OCI-LY1 (cell line): ENCODE data around the gene ABCF3.

ENCODE experiments used
- H2AFZ ChIP-seq: fragments of 200-600 bp; sonication (generic), shearing (Covaris generic); 2 replicates; pipeline ENCODE4 v1.6.0; 2014; ENCODE audit warnings: antibody characterized with exemption, mild to moderate bottlenecking, low read length
- H3F3A ChIP-seq: fragments of 200-600 bp; sonication (generic), shearing (Covaris generic); 2 replicates; pipeline ENCODE4 v1.6.0; 2014; ENCODE audit warnings: mild to moderate bottlenecking, antibody characterized with exemption, low read length, moderate library complexity; ENCODE audit not compliant: insufficient read depth
- H3K27ac ChIP-seq: fragments of 200-600 bp; sonication (generic); 2 replicates; pipeline ENCODE4 v1.5.1; 2014; ENCODE audit warnings: low read length, mixed run types, mild to moderate bottlenecking, low read depth; ENCODE audit not compliant: poor library complexity, severe bottlenecking
- H3K27me3 ChIP-seq: fragments of 200-600 bp; sonication (generic); 2 replicates; pipeline ENCODE4 v1.6.0; 2014; ENCODE audit warnings: antibody characterized with exemption, mild to moderate bottlenecking, low read length, moderate library complexity; ENCODE audit not compliant: insufficient read depth
- H3K36me3 ChIP-seq: fragments of 200-600 bp; sonication (generic); 2 replicates; pipeline ENCODE4 v1.6.1; 2014; ENCODE audit warnings: mild to moderate bottlenecking, antibody characterized with exemption, low read length, moderate library complexity, mixed read lengths; ENCODE audit not compliant: insufficient read depth
- H3K4me1 ChIP-seq: fragments of 200-600 bp; sonication (generic); 2 replicates; pipeline ENCODE4 v1.5.1; 2014; ENCODE audit warnings: mild to moderate bottlenecking, low read length, moderate library complexity; ENCODE audit not compliant: insufficient read depth, severe bottlenecking
- H3K4me2 ChIP-seq: fragments of 200-600 bp; sonication (generic), shearing (Covaris generic); 2 replicates; pipeline ENCODE4 v1.6.1; 2014; ENCODE audit warnings: low read length
- H3K4me3 ChIP-seq: fragments of 200-600 bp; sonication (generic); 2 replicates; pipeline ENCODE4 v1.5.1; 2014; ENCODE audit warnings: low read length, low read depth, mild to moderate bottlenecking, mixed read lengths; ENCODE audit not compliant: poor library complexity, severe bottlenecking
- H3K79me2 ChIP-seq: fragments of 200-600 bp; shearing (Covaris generic); 2 replicates; pipeline ENCODE4 v1.6.1; 2016; ENCODE audit warnings: mixed run types, low read length, mixed read lengths; ENCODE audit not compliant: insufficient read depth
- H3K9ac ChIP-seq: fragments of 200-600 bp; sonication (generic), shearing (Covaris generic); 2 replicates; pipeline ENCODE4 v1.6.1; 2014; ENCODE audit warnings: mild to moderate bottlenecking, low read length, mixed read lengths
- H3K9me2 ChIP-seq: fragments of 200-600 bp; sonication (generic), shearing (Covaris generic); 2 replicates; pipeline ENCODE4 v1.6.1; 2014; ENCODE audit warnings: low read depth, mild to moderate bottlenecking, low read length, mixed read lengths
- H3K9me3 ChIP-seq: fragments of 200-600 bp; shearing (Covaris generic); 2 replicates; pipeline ENCODE4 v1.6.1; 2014; ENCODE audit warnings: low read length, mixed read lengths
- H4K20me1 ChIP-seq: fragments of 200-600 bp; sonication (generic), shearing (Covaris generic); 2 replicates; pipeline ENCODE4 v1.6.0; 2016; ENCODE audit warnings: mild to moderate bottlenecking, low read length; ENCODE audit not compliant: insufficient read depth
- EZH2 ChIP-seq: fragments of 200-600 bp; sonication (generic), shearing (Covaris generic); IDR thresholded peaks from 2 replicates; pipeline ENCODE4 v1.8.0; 2017; ENCODE audit warnings: borderline replicate concordance, mixed run types, mild to moderate bottlenecking, antibody characterized with exemption, low read length, moderate library complexity, mixed read lengths
- TF ChIP-seq, protein P1 (sequence below): fragments of 200-600 bp; sonication (generic), shearing (Covaris generic); IDR thresholded peaks from 2 replicates; pipeline ENCODE4 v1.5.1; 2017; ENCODE audit warnings: mild to moderate bottlenecking, antibody characterized with exemption, low read length, moderate library complexity, mixed read lengths

The ABCF3 gene

GRCh38 chr3:184167786-184168185 lies 18.2 kb upstream of the ABCF3 start:
- H3K27me3 ChIP-seq, result no peaks in the 10 kb centered on the region
- no peaks in the 10 kb centered on the region for H3F3A ChIP-seq
- peaks cover 78% of the 10 kb centered on the region for H3K36me3 ChIP-seq
- no peak overlapping the region for H3K27ac ChIP-seq
- TF ChIP-seq, protein P1, sequence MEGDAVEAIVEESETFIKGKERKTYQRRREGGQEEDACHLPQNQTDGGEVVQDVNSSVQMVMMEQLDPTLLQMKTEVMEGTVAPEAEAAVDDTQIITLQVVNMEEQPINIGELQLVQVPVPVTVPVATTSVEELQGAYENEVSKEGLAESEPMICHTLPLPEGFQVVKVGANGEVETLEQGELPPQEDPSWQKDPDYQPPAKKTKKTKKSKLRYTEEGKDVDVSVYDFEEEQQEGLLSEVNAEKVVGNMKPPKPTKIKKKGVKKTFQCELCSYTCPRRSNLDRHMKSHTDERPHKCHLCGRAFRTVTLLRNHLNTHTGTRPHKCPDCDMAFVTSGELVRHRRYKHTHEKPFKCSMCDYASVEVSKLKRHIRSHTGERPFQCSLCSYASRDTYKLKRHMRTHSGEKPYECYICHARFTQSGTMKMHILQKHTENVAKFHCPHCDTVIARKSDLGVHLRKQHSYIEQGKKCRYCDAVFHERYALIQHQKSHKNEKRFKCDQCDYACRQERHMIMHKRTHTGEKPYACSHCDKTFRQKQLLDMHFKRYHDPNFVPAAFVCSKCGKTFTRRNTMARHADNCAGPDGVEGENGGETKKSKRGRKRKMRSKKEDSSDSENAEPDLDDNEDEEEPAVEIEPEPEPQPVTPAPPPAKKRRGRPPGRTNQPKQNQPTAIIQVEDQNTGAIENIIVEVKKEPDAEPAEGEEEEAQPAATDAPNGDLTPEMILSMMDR, result no peak
- TF ChIP-seq EZH2, result no peak
- no peak overlapping the region for H3K4me2 ChIP-seq
- no peak overlapping the region for H3K4me3 ChIP-seq
- H3K9me3 ChIP-seq, result no peaks in the 10 kb centered on the region
- H3K9ac ChIP-seq, result no peak overlapping the region
- H3K4me1 ChIP-seq, result no peaks in the 10 kb centered on the region
- H3K9me2 ChIP-seq, result no peaks in the 10 kb centered on the region
- no peaks in the 10 kb centered on the region for H4K20me1 ChIP-seq
- no peak overlapping the region for H2AFZ ChIP-seq
- no peaks in the 10 kb centered on the region for H3K79me2 ChIP-seq

DNA sequence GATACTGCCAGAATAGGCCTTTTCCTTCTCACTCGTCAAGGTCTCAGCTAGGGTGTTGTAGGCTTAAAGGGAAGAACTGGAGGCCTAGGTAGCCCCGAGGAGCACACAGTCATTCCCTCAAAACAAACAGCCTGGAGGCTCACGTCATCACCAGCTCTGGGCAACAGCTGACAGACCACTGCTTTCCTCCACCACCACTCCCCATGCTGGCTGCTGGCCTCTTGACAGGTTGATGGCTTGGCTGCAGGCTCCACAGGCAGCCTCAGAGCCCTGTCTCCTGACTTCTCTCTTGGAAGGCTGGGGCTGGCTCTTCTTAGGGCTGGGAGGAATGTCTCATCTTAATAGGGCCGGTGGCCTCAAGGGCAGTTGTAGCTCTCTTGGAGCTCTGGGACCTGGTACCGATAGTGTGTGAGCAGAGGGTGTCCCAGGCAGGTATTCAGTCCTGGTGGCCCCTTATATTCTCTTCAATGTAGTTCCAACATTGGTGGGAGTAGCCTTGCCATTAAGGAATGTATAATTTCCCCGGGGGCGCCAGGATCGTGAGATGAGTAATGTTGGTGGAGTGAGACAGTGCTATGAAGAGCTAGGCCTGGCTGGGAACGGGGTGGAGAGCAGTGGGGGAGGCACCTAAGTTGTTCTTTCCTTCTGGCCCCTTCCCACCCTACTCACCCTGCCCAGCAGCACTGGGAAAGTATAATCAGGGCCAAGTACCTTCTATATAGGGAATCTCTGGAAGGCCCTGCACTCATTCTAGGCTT lies 17.5 kb upstream of the ABCF3 start:
- Histone ChIP-seq H3F3A (no peaks in the 10 kb centered on the region), H3K9ac (no peak overlapping the region), H3K79me2 (no peaks in the 10 kb centered on the region), H3K4me2 (no peak overlapping the region), H3K9me3 (no peaks in the 10 kb centered on the region), H3K9me2 (no peaks in the 10 kb centered on the region), H3K36me3 (peaks cover 78% of the 10 kb centered on the region), H3K4me3 (no peak overlapping the region), H4K20me1 (no peaks in the 10 kb centered on the region), H3K4me1 (no peaks in the 10 kb centered on the region), H2AFZ (no peak overlapping the region), H3K27ac (no peak overlapping the region), H3K27me3 (no peaks in the 10 kb centered on the region)
- TF ChIP-seq, protein P1, result no peak
- TF ChIP-seq EZH2, result no peak

DNA sequence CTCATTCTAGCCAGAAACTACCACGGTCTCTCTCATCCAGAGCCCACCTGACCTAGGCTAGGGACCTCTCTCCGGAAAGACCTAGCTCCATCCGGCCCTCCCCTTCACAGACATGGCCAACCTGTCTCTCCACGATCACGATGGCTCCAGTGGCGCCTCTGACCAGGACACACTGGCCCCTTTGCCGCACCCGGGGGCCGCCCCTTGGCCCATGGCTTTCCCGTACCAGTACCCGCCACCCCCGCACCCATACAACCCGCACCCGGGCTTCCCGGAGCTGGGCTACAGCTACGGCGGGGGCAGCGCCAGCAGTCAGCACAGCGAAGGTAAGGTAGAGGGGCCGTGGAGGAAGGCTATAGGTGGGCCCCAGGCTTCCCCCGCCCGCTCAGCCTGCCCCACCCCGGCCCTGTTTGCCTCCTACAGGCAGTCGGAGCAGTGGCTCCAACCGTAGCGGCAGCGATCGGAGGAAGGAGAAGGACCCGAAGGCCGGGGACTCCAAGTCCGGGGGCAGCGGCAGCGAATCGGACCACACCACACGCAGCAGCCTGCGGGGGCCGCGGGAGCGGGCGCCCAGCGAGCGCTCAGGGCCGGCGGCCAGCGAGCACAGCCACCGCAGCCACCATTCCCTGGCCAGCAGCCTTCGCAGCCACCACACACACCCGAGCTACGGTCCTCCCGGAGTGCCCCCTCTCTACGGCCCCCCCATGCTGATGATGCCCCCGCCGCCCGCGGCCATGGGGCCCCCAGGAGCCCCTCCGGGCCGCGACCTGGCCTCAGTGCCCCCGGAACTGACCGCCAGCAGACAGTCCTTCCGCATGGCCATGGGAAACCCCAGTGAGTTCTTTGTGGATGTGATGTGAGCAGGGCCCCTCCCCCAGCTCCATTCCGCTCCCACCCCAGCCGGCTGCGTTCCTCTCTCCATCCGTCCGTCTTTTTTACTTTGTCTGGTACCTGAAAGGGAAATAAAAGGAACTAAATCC lies 15.8 kb upstream of the ABCF3 start:
- H3K4me3 ChIP-seq, result no peak overlapping the region
- H3K9ac ChIP-seq, result no peak overlapping the region
- H2AFZ ChIP-seq, result no peak overlapping the region
- H3K27ac ChIP-seq, result no peak overlapping the region
- H3K36me3 ChIP-seq, result peaks cover 66% of the 10 kb centered on the region
- no peaks in the 10 kb centered on the region for H4K20me1 ChIP-seq
- H3K4me2 ChIP-seq, result no peak overlapping the region
- no peak for TF ChIP-seq EZH2
- TF ChIP-seq, protein P1, result no peak
- H3K4me1 ChIP-seq, result peaks cover 7% of the 10 kb centered on the region
- no peaks in the 10 kb centered on the region for H3F3A ChIP-seq
- H3K27me3 ChIP-seq, result no peaks in the 10 kb centered on the region
- H3K9me2 ChIP-seq, result no peaks in the 10 kb centered on the region
- peaks cover 3% of the 10 kb centered on the region; the same call in 1 of the 2 replicates for H3K79me2 ChIP-seq
- no peaks in the 10 kb centered on the region for H3K9me3 ChIP-seq
